Measurements from ENCODE around the gene TTC21A.
A peak's percentile ranks its signal among the peaks of the same experiment; 100 is the strongest.
"Not testable (repeated sequence)": the region's sequence is repeated elsewhere in the genome, so short reads cannot be mapped to it uniquely, and the experiment has no call there.

TTC21A gene

DNA sequence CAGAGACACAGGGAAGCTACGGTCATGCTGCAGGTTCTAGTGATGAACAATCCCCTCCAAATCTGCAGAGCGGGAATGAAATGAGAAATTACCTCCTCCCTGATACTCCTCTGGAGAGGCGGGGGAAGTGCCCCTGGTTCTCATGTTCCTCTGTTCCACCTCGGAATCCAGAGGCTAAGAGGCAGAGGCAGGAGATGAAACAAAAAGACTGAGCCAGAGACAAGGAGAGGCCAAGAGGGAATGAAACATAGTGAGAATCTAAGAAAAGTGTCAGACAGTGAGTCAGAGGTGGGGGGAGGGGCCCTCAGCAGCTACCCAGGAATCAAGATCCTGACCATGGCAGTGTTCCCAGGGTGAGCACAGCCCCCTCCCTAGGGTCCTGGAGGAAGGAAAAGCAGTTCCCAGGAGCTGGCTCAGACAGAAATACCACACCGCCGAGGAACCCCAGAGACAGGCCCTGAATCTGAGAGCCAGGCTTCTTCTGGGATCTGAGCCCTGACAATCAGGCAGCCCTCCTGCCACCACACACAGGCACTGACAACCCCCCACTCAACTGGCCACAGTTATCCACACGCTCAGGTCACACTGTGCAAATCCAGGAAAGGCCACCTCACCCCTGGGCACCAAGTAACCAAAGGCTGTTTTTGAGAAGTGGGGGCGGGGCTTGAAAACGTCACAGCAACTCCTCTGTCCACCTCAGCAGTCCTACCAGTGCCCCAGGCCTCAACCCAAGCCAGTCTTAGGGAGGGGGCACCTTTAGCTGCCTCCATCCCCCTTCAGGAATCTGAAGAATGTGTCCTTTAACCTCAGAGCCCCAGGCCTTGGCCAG lies 43.5 kb downstream of the TTC21A start:
- DNase-seq (ENCODE audit: low read depth), result peak; percentile 93

DNA sequence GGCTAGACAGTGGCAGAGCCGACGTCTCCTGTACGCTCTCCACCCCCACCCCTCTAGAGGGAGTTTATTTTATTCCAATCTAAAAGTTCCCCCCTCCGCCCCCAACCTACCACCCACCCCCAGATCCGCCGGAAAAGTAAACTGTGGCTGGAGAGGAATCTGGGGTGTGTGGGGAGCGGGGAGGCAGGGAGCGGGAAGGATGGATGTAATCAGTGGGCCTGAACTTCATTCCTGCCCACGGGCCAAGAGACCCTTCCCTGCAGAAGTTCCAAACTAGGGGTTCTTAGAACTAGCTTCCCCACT lies 46.4 kb downstream of the TTC21A start:
- no peak for DNase-seq (ENCODE audit: low read depth)

DNA sequence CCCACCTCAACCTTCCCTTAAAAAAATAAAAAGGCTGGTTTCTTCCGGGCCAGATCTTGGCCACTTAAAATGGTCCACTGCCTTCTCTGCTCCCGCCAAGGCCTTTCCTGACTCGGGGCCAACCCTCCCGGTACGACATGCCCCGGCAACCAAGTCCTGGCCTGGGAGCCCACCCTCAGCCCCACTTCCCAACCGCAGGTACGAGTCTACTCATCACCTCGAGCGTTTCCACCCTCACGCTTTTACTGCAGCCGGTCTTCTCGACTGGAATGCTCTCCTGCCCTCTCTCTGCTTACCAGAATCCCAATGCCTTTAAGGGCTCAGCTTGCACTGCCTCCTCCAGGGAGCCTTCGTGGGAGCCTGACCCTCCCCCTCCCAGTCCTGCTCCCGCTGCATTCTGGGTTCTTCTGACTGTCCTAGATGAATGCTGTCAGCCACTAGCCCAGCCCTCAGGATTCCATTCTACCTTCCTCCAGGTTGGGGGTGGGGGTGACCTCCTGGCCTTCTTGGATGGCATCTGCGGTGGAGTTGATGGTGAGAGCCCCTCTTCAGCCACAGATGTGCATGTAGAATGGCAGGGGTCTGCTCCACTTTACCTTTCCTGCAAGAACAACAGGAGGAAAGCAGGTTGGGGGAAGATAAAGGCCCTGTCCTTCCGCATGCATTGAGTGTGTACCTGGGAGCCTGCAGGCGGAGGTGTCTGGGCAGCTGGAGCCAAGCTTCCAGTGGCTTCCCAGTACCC lies 47.0 kb downstream of the TTC21A start:
- no peak for DNase-seq (ENCODE audit: low read depth)

DNA sequence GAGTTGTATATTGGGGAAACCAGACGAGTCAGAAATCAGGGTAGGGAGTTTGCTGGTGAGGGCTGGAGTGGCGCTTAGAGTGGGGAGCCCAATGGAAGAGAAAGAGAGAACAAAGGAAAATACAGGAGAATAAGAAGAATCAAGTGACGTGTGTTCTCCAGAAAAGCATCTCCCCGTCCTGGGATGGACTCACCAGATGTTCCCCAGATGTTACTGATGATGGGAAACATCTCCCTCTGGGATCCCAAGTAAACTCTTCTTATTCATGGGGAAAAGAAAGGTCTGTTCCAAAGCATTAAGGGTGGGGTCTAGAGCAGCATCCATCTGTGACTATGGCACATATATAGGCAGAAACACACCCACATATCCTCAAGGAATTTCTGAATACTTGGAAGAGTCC lies 48.9 kb downstream of the TTC21A start:
- DNase-seq (ENCODE audit: low read depth), result no peak

DNA sequence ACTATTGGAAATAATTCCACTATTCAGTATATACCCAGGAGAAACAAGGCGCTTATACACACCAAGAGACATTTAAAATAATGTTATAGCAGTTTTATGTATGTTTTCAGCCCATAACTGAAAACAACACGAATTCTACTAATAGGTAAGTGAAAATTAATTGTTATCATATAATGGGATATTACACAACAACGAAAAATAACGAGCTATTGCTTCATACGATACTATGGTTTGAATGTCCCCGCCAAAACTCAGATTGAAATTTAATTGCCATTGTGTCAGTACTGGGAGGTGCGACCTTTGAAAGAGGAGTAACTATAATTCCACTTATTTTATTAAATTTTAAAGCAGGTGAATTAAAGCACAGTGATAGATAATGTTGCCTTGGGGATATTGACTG lies 49.9 kb downstream of the TTC21A start:
- no peak for DNase-seq (ENCODE audit: low read depth)

DNA sequence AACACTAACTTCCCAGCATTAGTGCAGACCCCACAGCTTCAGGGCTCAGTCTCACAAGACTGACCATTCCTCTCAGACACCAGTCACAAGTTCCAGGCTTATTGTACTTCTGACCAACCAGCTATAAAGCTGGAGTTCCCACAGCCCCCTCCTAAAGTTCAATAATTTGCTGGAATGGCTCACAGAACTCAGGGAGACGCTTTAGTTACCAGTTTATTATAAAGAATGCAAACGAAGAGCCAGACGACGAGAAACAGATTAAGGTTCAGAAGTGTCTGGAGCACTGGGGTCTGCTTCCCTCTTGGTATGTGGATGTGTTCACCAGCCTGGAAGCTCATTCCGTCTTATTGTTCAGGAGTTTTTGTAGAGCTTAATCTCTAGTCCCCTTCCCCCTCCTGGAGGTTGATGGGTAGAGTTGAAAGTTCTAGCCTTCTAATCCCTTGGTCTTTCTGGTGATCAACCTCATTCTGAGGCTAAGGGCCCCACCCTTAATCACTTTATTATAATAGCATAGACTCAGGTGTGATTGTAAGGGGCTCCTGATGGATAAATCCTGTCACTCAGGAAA lies 50.8 kb downstream of the TTC21A start:
- DNase-seq (ENCODE audit: low read depth), result no peak

DNA sequence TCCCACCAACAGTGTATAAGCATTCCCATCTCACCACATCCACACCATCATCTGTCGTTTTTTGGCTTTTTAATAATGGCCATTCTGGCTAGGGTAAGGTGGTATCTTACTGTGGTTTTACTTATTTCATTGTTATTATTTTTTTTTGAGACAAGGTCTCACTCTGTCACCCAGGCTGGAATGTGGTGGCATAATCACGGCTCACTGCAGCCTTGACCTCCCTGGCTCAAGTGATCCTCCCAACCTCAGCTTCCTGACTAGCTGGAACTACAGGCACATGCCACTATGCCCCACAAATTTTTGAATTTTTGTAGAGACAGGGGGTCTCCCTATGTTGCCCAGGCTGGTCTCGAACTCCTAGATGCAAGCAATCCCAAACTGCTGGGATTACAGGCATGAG lies 56.9 kb downstream of the TTC21A start:
- no peak for DNase-seq (ENCODE audit: low read depth)

DNA sequence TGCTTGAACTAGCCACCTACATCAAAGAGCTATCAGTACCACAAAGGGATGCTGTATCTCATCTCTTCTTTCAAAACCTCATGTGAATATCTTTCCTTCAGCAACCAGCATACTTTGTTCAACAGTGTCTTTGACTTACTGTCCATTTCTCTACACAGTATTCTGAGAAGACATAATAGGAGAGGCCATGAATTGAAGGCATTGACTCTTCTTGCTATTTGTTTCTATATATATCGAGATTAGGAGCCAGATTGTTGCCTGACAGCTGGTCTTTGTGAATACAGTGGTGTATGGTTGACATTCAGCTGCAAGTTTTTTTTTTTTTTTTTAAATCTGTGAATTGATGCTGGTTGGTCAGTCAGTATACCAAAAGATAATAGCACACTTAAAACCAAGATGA lies 58.0 kb downstream of the TTC21A start:
- no peak for DNase-seq (ENCODE audit: low read depth)

DNA sequence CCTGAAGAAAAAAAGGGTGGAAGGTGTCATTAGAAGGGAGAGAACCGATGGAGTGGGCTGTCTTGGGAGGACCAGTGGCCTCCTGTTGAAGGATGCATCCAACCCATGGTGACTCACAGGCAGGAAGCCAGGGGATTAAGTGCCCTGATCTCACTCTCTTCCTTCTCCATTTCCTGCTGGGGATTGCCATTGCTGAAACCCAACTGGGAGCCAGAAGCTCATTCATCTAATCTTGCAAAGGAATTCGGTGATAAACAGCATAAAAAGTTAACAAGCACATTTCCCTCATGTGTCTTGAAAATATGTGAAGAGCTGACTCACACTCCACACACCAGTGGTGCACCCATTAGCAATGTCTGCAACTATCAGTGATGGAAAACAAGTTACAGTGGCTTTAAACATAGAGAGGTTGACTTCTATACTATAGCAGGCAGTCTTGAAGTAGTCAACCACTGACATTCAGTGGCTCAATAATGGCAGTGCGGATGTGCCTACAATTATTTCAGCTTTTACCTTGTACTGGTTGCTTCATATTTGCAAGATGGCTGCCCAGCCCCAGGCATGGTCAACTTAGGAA lies 58.7 kb downstream of the TTC21A start:
- DNase-seq (ENCODE audit: low read depth), result peak; percentile 97

DNA sequence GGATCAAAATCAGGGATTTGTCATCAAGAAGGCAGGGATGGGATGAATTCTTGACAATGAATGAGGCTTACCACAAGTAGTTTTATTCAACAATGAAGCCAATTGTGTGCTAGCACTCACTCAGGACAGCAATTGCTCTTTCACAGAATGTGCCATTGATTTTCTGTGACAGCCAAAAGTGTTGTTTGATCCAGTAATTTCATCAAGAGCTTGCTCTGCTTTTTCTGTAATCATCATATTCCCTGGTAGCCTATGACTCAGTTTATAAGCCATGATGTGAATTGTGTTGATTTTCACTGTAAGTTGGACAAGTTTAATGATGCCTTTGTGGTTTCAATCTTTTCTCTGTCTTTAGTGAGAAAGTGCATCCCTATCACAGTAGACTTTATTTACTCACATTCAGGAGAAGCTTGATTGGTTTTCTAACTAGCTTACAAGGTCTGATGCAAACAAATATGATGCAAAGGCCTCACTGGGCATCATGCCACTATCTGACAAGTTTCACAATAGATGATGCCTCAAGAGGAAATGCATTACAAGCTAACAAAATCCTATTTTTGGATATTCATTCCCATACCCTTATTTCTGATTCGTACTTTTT lies 59.6 kb downstream of the TTC21A start:
- DNase-seq (ENCODE audit: low read depth), result peak; percentile 58

DNA sequence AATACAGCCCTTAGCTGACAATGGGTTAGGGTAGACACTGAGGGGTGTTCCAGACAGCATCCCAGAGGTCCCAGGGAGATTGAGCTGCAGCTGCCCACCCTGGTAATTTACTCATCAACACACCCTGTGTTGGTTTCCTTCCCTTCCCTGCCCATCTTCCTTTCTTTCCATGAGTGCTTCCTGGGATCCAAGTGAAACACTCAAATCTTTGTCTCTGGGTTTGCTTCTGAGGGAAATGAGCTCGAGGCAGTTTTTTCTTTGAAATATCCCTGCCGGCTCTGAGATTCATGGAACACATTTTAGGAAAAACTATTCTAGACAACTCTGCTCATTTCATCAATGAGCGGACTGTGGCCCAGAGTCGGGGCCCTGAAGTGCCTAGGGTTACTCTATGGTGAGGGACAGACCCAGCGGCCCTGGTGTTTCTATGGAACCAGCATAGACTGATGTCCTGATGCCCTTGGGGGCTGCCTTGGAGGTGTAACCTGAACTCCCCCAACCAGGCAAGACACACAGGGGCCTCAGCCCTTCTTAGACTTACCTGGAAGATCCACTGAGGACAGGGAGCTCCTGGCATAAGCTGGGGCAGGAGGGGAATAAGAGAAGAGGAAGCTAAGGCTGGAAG lies 60.8 kb downstream of the TTC21A start:
- DNase-seq (ENCODE audit: low read depth), result no peak

DNA sequence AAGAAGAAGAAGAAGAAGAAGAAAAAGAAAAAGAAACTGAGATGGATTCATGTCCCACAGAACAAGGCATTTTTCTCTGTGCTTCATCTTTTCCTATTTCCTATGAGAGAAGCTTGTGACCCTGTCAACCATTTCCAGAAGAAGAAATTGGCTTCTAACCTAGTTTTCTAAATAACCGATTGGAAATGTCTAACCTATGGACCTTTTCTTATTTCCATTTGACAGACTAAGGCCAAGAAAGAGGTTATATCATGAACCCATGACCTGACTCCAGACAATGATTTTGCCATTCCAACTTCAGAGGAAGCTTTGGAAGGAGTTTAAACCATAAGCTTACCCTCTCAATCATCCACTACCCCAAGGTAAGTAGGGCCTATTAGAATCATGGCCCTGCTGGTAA lies 62.2 kb downstream of the TTC21A start:
- no peak for DNase-seq (ENCODE audit: low read depth)

DNA sequence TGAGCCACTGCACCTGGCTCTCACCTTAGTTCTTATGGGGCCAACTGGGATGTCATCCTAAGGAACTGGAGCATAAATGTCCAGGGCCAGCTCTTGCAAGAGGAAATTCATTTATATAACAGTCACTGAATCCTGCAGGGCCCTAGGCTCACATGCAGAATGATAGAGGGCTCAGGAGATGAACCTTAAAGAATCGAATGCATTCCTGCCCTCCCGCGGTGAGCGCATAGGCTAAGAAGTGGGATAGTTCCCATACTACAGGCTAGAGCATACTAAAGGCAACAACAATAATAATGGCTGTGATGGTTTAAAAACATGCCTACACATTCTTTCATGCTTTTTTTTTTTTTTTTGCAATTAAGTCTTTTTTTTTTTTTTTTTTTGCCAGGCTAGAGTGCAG lies 63.0 kb downstream of the TTC21A start:
- no peak for DNase-seq (ENCODE audit: low read depth)

DNA sequence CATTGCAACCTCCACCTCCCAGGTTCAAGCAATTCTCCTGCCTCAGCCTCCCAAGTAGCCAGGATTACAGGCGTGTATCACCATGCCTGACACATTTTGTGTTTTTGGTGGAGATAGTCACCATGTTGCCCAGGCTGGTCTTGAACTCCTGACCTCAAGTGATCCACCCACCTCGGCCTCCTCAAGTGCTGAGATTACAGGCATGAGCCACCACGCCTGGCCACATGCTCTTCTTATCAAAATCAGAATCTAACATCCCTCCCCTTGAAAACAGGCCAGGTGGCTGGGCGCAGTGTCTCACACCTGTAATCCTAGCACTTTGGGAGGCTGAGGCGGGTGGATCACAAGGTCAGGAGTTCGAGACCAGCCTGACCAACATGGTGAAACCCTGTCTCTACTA lies 63.4 kb downstream of the TTC21A start:
- DNase-seq (ENCODE audit: low read depth), result not testable (repeated sequence)

DNA sequence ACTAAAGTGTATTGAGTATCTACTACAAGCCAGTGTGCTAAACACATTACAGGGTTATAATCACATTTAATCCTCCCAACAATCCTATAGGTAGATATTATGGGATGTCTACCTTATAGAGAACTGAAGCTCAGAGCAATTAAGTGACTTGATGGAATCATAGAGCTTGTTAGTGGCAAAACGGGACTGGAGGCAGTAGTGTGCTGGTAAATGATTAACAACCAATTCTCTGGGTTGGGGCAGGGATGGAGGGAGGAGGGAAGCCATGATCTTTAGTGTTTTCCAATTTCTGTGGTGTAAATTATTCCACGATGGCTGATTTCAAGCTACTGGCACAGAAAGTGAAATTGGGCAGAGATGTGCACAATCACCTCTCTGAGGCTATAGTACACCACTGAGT lies 64.4 kb downstream of the TTC21A start:
- no peak for DNase-seq (ENCODE audit: low read depth)

DNA sequence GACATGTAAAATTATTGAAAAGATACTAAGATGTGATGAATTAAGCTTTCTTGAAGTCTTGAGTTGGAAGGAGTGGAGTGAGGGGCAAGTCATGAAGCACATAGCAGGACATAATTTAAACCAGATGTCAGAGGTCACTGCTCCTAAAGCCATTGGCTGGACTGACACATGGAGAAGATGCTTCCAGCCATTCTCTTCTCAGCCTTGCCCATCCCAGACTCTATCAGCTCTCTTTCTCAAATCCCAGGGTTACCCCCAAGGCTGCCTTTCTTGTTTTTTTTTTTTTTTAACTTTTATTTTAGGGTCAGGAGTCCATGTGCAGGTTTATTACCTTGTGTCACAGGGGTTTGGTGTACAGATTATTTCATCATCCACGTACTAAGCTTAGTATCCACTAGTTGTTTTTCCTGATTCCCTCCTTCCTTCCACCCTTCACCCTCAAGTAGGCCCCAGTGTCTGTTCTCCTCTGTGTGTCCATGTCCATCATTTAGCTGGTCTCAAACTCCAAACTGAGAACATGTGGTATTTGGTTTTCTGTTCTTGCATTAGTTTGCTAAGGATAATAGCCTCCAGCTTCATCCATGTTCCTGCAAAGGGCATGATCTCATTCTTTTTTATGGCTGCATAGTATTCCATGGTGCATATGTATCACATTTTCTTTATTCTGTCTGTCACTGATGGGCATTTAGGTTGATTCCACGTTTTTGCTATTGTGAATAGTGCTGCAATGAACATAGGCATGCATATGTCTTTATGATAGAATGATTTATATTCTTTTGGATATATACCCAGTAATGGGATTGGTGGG lies 66.0 kb downstream of the TTC21A start:
- no peak for DNase-seq (ENCODE audit: low read depth)

DNA sequence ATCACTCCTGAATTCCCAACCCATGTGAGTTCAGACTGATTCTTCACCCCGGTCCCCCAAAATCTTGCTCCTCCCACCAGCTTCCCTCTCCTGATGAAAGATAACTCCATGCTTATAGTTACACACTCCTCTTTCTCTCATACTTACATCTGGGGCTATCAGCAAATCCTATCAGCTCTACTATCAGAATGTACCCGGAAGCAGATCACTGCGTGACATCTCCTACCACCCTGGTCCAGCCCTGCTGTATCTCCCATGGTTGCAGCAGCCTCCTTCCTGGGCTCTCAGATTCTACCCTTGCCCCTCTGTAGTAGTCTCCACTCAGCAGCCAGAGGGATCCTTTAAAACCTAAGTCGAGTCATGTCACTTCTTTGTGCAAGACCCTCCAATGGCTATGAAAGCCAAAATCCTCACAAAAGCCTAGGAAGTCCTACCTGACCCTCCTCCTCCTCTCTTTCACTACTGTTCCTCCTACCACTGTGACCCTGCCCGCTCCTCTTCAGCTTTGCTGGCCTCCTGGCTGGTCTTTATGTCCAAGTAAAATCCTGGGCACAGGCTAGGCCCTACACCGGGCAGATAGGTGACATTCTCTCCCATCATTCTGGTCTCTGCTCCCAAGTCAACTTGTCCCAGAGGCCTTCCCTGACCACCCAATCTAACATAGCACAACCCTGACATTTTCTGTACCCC lies 68.7 kb downstream of the TTC21A start:
- DNase-seq (ENCODE audit: low read depth), result no peak

DNA sequence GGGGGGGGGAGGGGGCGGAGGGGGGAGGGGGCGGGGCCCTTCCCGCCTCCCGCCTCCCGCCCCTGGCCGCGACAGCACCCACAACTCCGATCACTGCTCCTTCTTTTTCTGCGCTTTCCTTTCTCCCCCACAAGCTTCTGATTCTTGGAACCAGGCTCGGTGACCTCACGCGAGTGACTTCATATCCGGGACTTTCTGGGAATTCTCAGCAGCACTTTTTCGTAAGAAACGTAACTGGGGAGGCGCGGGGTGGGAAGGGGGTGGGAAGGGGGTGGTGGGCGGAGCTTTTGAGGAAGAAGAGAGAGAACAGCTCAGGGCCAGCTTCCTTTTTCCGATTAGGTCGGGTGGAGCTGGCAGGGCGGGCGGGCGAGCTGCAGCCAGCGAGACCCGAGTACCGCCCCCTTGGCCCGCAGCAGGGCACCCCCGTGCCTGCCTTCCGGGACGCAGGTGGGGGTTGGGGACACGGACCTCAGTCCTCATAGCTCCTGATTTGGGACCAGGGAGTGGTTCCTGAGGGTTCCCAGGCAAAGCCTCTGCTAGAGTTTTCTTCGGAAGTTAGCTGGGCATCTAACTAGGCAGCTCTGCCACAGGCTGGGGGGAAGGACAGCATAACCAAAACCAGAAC lies 70.3 kb downstream of the TTC21A start:
- peak; percentile 80 for DNase-seq (ENCODE audit: low read depth)

DNA sequence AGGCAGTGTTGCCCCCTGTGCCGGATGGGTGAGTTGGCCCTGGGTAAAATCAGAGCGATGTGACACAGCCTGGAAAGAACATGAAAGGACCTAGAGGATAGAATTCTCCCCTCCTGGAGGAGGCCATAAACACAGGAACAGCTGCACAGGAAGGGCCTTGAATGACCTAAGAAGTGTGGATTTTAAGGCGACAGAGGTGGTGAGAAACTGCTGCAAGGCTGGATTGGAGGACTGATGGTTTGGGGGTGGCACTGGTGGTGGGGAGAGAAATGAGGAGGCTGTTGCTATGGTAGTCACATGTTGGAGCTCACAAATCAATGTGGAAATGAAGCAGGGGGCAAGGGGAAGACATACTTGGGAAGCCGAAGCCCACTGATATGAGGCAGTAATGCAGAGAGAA lies 71.1 kb downstream of the TTC21A start:
- DNase-seq (ENCODE audit: low read depth), result no peak

DNA sequence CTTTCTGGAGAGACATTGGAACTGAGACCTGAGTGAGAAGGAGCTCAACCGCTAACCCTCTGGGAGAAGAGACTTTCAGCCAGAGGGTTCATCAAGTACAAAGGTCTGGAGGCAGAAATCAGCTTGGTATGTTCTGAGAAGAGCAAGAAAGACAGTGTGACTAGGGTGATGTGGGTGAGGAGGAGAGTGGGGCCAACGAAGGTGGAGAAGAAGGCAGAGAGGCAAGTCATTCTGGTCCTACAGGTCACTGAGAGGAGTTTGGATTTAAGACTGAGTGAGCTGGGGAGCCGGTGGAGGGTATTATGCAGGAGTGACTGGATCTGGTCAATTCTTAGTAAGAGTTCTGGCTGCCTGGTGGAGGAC lies 72.7 kb downstream of the TTC21A start:
- DNase-seq (ENCODE audit: low read depth), result no peak

Measured in HS-27A (cell line).